SK-N-SH (cell line): ENCODE data around the gene GNAL. TPM values are rescaled to one million over a fixed set of nuclear protein-coding genes. Genes with fewer than 3 reads are reported as not detected.
A peak's percentile ranks its signal among the peaks of the same experiment; 100 is the strongest.

Source experiments
- CTCF ChIA-PET: fragments of 300-600, 350-600 bp; formaldehyde crosslinking; extraction: SDS; loops from one replicate; lab custom pipeline; 2021; lab: Yijun Ruan, JAX
- POLR2A ChIA-PET: fragments of 350-600 bp; sonication (Branson Sonifier 250); formaldehyde crosslinking; extraction: SDS; loops from one replicate; lab custom pipeline; 2020; ENCODE audit warnings: antibody characterized with exemption, inconsistent platforms; lab: Yijun Ruan, JAX
- DNase-seq: peaks from one replicate; pipeline ENCODE4 v3.0.0; 2012
- H2AFZ ChIP-seq: fragments of 200-600 bp; sonication (generic); 2 replicates; pipeline ENCODE4 v1.8.1; 2016; ENCODE audit warnings: antibody characterized with exemption, mild to moderate bottlenecking, low read depth
- H3F3A ChIP-seq: fragments of 200-600 bp; sonication (generic); replicated peaks from 2 replicates; pipeline ENCODE3; 2016; ENCODE audit warnings: antibody characterized with exemption, mild to moderate bottlenecking; ENCODE audit not compliant: insufficient read depth
- H3K27ac ChIP-seq, 2 experiments: fragments of 200-500 bp in 1 of 2; fragments of 200-600 bp in 1 of 2; sonication (Bioruptor generic) in 1 of 2; sonication (generic), shearing (Covaris generic) in 1 of 2; 2 replicates each; pipeline versions ENCODE4 v1.5.1 to v1.6.1; 2014 to 2016; ENCODE audit warnings: low read depth in 2 of 2, inconsistent platforms in 1 of 2, low read length in 1 of 2, mild to moderate bottlenecking in 1 of 2, mixed read lengths in 1 of 2
- H3K27me3 ChIP-seq: fragments of 200-600 bp; sonication (generic), shearing (Covaris generic); 2 replicates; pipeline ENCODE4 v1.6.1; 2016; ENCODE audit warnings: mixed run types; ENCODE audit not compliant: insufficient read depth
- H3K36me3 ChIP-seq, 2 experiments: fragments of 200-500 bp in 1 of 2; fragments of 200-600 bp in 1 of 2; sonication (Bioruptor generic) in 1 of 2; sonication (generic) in 1 of 2; replicated peaks in 1 of 2; 2 replicates each; pipeline versions ENCODE3 to v1.5.1; 2014 to 2016; ENCODE audit warnings: low read length in 1 of 2, mild to moderate bottlenecking in 1 of 2; ENCODE audit not compliant: insufficient read depth in 2 of 2, control insufficient read depth in 1 of 2
- H3K4me1 ChIP-seq, 2 experiments: fragments of 200-500 bp in 1 of 2; fragments of 200-600 bp in 1 of 2; sonication (Bioruptor generic) in 1 of 2; sonication (generic), shearing (Covaris generic) in 1 of 2; 2 replicates each; pipeline versions ENCODE4 v1.5.1 to v1.6.1; 2014 to 2016; ENCODE audit warnings: low read depth in 1 of 2, low read length in 1 of 2, mixed run types in 1 of 2; ENCODE audit not compliant: insufficient read depth in 2 of 2, control insufficient read depth in 1 of 2
- H3K4me2 ChIP-seq: fragments of 200-600 bp; sonication (generic), shearing (Covaris generic); 2 replicates; pipeline ENCODE4 v1.6.1; 2017; ENCODE audit warnings: mixed run types
- H3K4me3 ChIP-seq, 2 experiments: fragments of 200-500 bp in 1 of 2; fragments of 200-600 bp in 1 of 2; sonication (Bioruptor generic) in 1 of 2; sonication (generic), shearing (Covaris generic) in 1 of 2; 2 replicates each; pipeline versions ENCODE4 v1.5.1 to v1.8.1; 2014 to 2016; ENCODE audit warnings: low read depth in 2 of 2, inconsistent platforms in 1 of 2, low read length in 1 of 2, mild to moderate bottlenecking in 1 of 2, mixed read lengths in 1 of 2, moderate library complexity in 1 of 2
- H3K79me2 ChIP-seq: fragments of 200-600 bp; sonication (generic); 2 replicates; pipeline ENCODE4 v1.8.1; 2017; ENCODE audit warnings: mild to moderate bottlenecking; ENCODE audit not compliant: insufficient read depth
- H3K9ac ChIP-seq: fragments of 200-600 bp; sonication (generic); 2 replicates; pipeline ENCODE4 v1.6.1; 2017; ENCODE audit warnings: mixed run types
- H3K9me2 ChIP-seq: fragments of 200-600 bp; sonication (generic); 2 replicates; pipeline ENCODE4 v1.6.1; 2017; ENCODE audit warnings: mixed run types
- H3K9me3 ChIP-seq: fragments of 200-600 bp; sonication (generic); 2 replicates; pipeline ENCODE4 v1.6.1; 2017; ENCODE audit warnings: mixed run types, mild to moderate bottlenecking, moderate library complexity
- H4K20me1 ChIP-seq: fragments of 200-600 bp; sonication (generic); 2 replicates; pipeline ENCODE4 v1.6.1; 2017; ENCODE audit warnings: mild to moderate bottlenecking, mixed run types; ENCODE audit not compliant: insufficient read depth
- ELF1 ChIP-seq: IDR thresholded peaks from 2 replicates; pipeline ENCODE4 v1.4.0; 2012
- FOSL2 ChIP-seq: IDR thresholded peaks from 2 replicates; pipeline ENCODE4 v1.4.0; 2012; ENCODE audit warnings: low read depth, mild to moderate bottlenecking, moderate library complexity, borderline replicate concordance
- FOXJ3 ChIP-seq: sonication (generic); formaldehyde crosslinking; IDR thresholded peaks from 2 replicates; pipeline ENCODE4 v1.5.1; 2020; ENCODE audit warnings: mild to moderate bottlenecking, missing genetic modification reagents
- GATA2 ChIP-seq: sonication (generic); formaldehyde crosslinking; IDR thresholded peaks from 2 replicates; pipeline ENCODE4 v1.5.0; 2020; ENCODE audit warnings: mild to moderate bottlenecking, missing genetic modification reagents
- JUND ChIP-seq: IDR thresholded peaks from 2 replicates; pipeline ENCODE4 v1.4.0; 2012
- MAX ChIP-seq: IDR thresholded peaks from 2 replicates; pipeline ENCODE4 v1.4.0; 2012; ENCODE audit warnings: low read depth
- MXI1 ChIP-seq: IDR thresholded peaks from 2 replicates; pipeline ENCODE4 v1.6.1; 2012; ENCODE audit warnings: mild to moderate bottlenecking, low read depth, low read length, improper control_type of control experiment
- RAD21 ChIP-seq: IDR thresholded peaks from 2 replicates; pipeline ENCODE4 v1.6.1; 2012; ENCODE audit warnings: mild to moderate bottlenecking, low read length
- RCOR1 ChIP-seq: fragments of 150-350 bp; IDR thresholded peaks from 2 replicates; pipeline ENCODE4 v1.6.1; 2017; ENCODE audit warnings: antibody characterized with exemption, low read length
- RXRA ChIP-seq: IDR thresholded peaks from 2 replicates; pipeline ENCODE4 v1.4.0; 2012; ENCODE audit warnings: low read depth, mild to moderate bottlenecking, borderline replicate concordance
- SIN3A ChIP-seq: IDR thresholded peaks from 2 replicates; pipeline ENCODE4 v1.6.1; 2012; ENCODE audit warnings: low read depth, mild to moderate bottlenecking, low read length, moderate library complexity, borderline replicate concordance
- SMC3 ChIP-seq: IDR thresholded peaks from 2 replicates; pipeline ENCODE4 v1.6.1; 2012; ENCODE audit warnings: low read depth, low read length, improper control_type of control experiment
- TAF1 ChIP-seq: IDR thresholded peaks from 2 replicates; pipeline ENCODE4 v1.6.1; 2012; ENCODE audit warnings: low read depth, mild to moderate bottlenecking, low read length, moderate library complexity, borderline replicate concordance
- TCF12 ChIP-seq: IDR thresholded peaks from 2 replicates; pipeline ENCODE4 v1.4.0; 2012
- WGBS: methylation state at CpG from one replicate; pipeline ENCODE4 v1.1.6; 2017; ENCODE audit warnings: low lambda C conversion rate; 5-methylcytosine and 5-hydroxymethylcytosine counted together
- polyA plus RNA-seq, 3 experiments: library from polyadenylated mRNA; depleted of rRNA; stranded (reverse); fragments of >200 nt; gene quantifications; 2 replicates each; pipeline ENCODE4 v1.2.3, GENCODE V29; 2012
- TF ChIP-seq, protein P1 (sequence below): IDR thresholded peaks from 2 replicates; pipeline ENCODE4 v1.6.1; 2012; ENCODE audit warnings: mild to moderate bottlenecking, low read depth, low read length, moderate library complexity
- TF ChIP-seq, protein P2 (sequence below): IDR thresholded peaks from 2 replicates; pipeline ENCODE4 v1.4.0; 2012; ENCODE audit warnings: low read depth, borderline replicate concordance
- TF ChIP-seq, protein P3 (sequence below): IDR thresholded peaks from 2 replicates; pipeline ENCODE4; 2012

The GNAL gene
- polyA plus RNA-seq, 1 of the 3 experiments (the other 2 are of a cell fraction) = 0.13 TPM

GRCh38 chr18:11747286-11747685 lies 58.2 kb downstream of the GNAL start:
- Histone ChIP-seq H4K20me1 (no peaks in the 10 kb centered on the region), H3K9ac (no peak overlapping the region), H3K4me3 (no peak overlapping the region), H3K79me2 (no peaks in the 10 kb centered on the region), H3K36me3 (no peaks in the 10 kb centered on the region), H2AFZ (no peak overlapping the region), H3K4me1 (no peaks in the 10 kb centered on the region), H3K9me2 (no peaks in the 10 kb centered on the region), H3K9me3 (no peaks in the 10 kb centered on the region), H3K27me3 (peaks cover 82% of the 10 kb centered on the region), H3F3A (no peaks in the 10 kb centered on the region), H3K4me2 (no peak overlapping the region), H3K27ac (no peak overlapping the region)
- no peak for TF ChIP-seq GATA2
- no peak for TF ChIP-seq SIN3A
- TF ChIP-seq RCOR1 = no peak
- TF ChIP-seq, protein P1, sequence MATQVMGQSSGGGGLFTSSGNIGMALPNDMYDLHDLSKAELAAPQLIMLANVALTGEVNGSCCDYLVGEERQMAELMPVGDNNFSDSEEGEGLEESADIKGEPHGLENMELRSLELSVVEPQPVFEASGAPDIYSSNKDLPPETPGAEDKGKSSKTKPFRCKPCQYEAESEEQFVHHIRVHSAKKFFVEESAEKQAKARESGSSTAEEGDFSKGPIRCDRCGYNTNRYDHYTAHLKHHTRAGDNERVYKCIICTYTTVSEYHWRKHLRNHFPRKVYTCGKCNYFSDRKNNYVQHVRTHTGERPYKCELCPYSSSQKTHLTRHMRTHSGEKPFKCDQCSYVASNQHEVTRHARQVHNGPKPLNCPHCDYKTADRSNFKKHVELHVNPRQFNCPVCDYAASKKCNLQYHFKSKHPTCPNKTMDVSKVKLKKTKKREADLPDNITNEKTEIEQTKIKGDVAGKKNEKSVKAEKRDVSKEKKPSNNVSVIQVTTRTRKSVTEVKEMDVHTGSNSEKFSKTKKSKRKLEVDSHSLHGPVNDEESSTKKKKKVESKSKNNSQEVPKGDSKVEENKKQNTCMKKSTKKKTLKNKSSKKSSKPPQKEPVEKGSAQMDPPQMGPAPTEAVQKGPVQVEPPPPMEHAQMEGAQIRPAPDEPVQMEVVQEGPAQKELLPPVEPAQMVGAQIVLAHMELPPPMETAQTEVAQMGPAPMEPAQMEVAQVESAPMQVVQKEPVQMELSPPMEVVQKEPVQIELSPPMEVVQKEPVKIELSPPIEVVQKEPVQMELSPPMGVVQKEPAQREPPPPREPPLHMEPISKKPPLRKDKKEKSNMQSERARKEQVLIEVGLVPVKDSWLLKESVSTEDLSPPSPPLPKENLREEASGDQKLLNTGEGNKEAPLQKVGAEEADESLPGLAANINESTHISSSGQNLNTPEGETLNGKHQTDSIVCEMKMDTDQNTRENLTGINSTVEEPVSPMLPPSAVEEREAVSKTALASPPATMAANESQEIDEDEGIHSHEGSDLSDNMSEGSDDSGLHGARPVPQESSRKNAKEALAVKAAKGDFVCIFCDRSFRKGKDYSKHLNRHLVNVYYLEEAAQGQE = no peak
- no peak for TF ChIP-seq MAX
- WGBS = 21% methylated on average over 4 of the region's 4 CpGs
- ChIA-PET CTCF (no interaction called here), POLR2A (no interaction called here)
- DNase-seq = no peak

DNA sequence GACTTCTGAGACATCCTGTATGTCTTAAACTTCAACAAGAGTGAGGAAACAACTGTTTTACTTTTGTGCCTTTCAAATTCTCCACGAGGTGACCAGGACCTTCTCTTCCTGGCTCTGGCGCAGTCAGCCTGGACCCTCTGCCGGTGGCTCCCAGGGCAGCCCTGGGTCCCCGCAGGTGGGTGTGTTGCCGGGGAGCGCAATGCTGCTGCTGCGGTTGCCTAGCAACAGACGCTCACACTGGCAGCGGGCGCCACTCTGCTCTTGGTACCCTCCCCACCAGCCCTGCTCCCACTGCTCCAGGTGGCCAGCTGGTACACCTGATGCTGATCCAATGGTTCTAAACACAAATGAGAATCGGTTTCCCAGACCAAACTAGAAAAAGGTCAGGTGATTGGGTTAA lies 58.7 kb downstream of the GNAL start:
- WGBS = 17% methylated on average over 9 of the region's 11 CpGs
- no peaks in the 10 kb centered on the region for H3K79me2 ChIP-seq
- no peaks in the 10 kb centered on the region for H3F3A ChIP-seq
- H3K27me3 ChIP-seq = peaks cover 78% of the 10 kb centered on the region
- no peaks in the 10 kb centered on the region for H3K4me1 ChIP-seq
- CTCF ChIA-PET = no interaction called here
- DNase-seq = peak; percentile 27
- H3K9me3 ChIP-seq = no peaks in the 10 kb centered on the region
- H3K9me2 ChIP-seq = no peaks in the 10 kb centered on the region
- H3K4me2 ChIP-seq = no peak overlapping the region
- H2AFZ ChIP-seq = no peak overlapping the region
- H4K20me1 ChIP-seq = no peaks in the 10 kb centered on the region
- H3K9ac ChIP-seq = no peak overlapping the region
- no peak overlapping the region for H3K27ac ChIP-seq
- H3K4me3 ChIP-seq = no peak overlapping the region
- H3K36me3 ChIP-seq = no peaks in the 10 kb centered on the region
- TF ChIP-seq, protein P1 = no peak
- TF ChIP-seq FOXJ3 = no peak
- TF ChIP-seq TCF12 = no peak
- TF ChIP-seq JUND = no peak
- no peak for TF ChIP-seq SMC3
- TF ChIP-seq RAD21 = no peak
- no peak for TF ChIP-seq TAF1
- TF ChIP-seq MAX = no peak
- TF ChIP-seq, protein P2, sequence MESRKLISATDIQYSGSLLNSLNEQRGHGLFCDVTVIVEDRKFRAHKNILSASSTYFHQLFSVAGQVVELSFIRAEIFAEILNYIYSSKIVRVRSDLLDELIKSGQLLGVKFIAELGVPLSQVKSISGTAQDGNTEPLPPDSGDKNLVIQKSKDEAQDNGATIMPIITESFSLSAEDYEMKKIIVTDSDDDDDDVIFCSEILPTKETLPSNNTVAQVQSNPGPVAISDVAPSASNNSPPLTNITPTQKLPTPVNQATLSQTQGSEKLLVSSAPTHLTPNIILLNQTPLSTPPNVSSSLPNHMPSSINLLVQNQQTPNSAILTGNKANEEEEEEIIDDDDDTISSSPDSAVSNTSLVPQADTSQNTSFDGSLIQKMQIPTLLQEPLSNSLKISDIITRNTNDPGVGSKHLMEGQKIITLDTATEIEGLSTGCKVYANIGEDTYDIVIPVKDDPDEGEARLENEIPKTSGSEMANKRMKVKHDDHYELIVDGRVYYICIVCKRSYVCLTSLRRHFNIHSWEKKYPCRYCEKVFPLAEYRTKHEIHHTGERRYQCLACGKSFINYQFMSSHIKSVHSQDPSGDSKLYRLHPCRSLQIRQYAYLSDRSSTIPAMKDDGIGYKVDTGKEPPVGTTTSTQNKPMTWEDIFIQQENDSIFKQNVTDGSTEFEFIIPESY = no peak
- TF ChIP-seq FOSL2 = no peak
- TF ChIP-seq, protein P3, sequence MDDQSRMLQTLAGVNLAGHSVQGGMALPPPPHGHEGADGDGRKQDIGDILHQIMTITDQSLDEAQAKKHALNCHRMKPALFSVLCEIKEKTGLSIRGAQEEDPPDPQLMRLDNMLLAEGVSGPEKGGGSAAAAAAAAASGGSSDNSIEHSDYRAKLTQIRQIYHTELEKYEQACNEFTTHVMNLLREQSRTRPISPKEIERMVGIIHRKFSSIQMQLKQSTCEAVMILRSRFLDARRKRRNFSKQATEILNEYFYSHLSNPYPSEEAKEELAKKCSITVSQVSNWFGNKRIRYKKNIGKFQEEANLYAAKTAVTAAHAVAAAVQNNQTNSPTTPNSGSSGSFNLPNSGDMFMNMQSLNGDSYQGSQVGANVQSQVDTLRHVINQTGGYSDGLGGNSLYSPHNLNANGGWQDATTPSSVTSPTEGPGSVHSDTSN = no peak
- TF ChIP-seq MXI1 = no peak
- no peak for TF ChIP-seq ELF1
- TF ChIP-seq RXRA = no peak
- TF ChIP-seq, all 33 proteins: peak for 0
- POLR2A ChIA-PET = no interaction called here
